ENCODE data around the gene ANP32E. TPM values are rescaled to one million over a fixed set of nuclear protein-coding genes. Genes with fewer than 3 reads are reported as not detected.
"Not testable (repeated sequence)": the region's sequence is repeated elsewhere in the genome, so short reads cannot be mapped to it uniquely, and the experiment has no call there.

ANP32E gene
- total RNA-seq, 1 experiment from 2014 or later, result 77.4 TPM

DNA sequence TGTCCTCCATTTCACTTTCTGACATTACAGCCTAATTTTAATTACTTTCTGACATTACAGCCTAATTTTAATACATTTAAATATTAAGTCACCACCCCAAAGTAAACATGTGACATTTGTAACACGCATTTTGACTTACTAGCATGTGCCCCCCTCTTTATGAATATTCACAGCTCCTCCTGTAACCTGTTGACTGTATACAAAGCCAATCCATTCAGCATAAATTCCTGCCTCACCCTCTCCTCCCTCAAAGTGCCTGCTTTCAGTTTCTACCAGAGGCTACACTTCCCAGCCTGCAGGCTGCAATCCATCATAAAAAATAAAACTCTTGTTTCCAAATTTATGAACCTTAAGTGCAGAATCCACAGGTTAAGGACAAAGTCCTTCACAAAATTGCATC lies 39.5 kb downstream of the ANP32E start:
- Histone ChIP-seq H3K4me2 (ENCODE audit: low read depth, low read length, poor library complexity, severe bottlenecking) (no peak overlapping the region), H3K4me3 (ENCODE audit: low read length) (no peak overlapping the region), H3K9me2 (replicated peaks; ENCODE audit: insufficient read depth, low read length) (no peaks in the 10 kb centered on the region), H3K9ac (ENCODE audit: low read length) (no peak overlapping the region), H3K4me1 (ENCODE audit: low read length) (no peaks in the 10 kb centered on the region), H4K20me1 (ENCODE audit: insufficient read depth, low read depth, low read length) (no peaks in the 10 kb centered on the region), H3K27ac (ENCODE audit: low read length) (no peak overlapping the region), H3K79me2 (ENCODE audit: low read length) (no peaks in the 10 kb centered on the region), H3K9me3 (ENCODE audit: low read length) (no peaks in the 10 kb centered on the region), H3K36me3 (ENCODE audit: insufficient read depth, low read length) (no peaks in the 10 kb centered on the region), H2AFZ (ENCODE audit: low read length) (no peak overlapping the region), H3K27me3 (ENCODE audit: low read length) (no peaks in the 10 kb centered on the region)
- no peak for DNase-seq

DNA sequence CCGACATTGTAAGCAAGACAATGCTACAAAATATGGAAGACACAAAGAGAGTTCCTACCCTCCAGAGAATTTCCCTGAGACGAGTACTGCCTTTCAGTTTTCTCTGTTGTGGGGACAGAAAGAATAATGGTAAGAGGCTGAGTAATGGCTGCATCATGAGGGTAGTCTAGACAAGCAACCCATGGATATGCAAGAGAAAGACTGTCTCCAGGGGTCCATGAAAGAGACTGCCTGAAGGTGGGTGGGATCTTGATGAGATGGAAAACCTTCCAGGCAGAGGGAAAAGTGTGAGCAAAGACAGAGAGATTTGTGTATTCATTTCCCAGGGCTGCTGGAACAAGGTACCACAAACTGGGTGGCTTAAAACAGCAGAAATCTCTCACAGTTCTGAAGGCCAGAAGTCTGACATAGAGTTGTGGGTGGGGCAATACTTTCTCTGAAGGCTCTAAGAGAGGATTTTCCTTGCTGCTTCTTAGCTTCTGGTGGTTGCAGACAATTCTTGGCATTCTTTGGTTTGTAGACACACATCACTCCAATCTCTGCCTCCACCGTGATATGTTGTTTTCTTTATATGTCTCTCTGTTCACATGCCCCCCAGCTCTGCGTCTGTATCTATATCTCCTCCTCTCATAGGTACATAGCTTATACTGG lies 41.4 kb downstream of the ANP32E start:
- no peak overlapping the region for H3K27ac ChIP-seq (ENCODE audit: low read length)
- H3K9me3 ChIP-seq (ENCODE audit: low read length), result no peaks in the 10 kb centered on the region
- H3K4me1 ChIP-seq (ENCODE audit: low read length), result no peaks in the 10 kb centered on the region
- no peak overlapping the region for H3K4me3 ChIP-seq (ENCODE audit: low read length)
- no peak overlapping the region for H2AFZ ChIP-seq (ENCODE audit: low read length)
- no peak overlapping the region for H3K9ac ChIP-seq (ENCODE audit: low read length)
- H3K4me2 ChIP-seq (ENCODE audit: low read depth, low read length, poor library complexity, severe bottlenecking), result no peak overlapping the region
- H3K79me2 ChIP-seq (ENCODE audit: low read length), result no peaks in the 10 kb centered on the region
- DNase-seq, result no peak
- no peaks in the 10 kb centered on the region for H3K36me3 ChIP-seq (ENCODE audit: insufficient read depth, low read length)
- no peaks in the 10 kb centered on the region for H4K20me1 ChIP-seq (ENCODE audit: insufficient read depth, low read depth, low read length)
- no peaks in the 10 kb centered on the region for H3K9me2 ChIP-seq (replicated peaks; ENCODE audit: insufficient read depth, low read length)
- H3K27me3 ChIP-seq (ENCODE audit: low read length), result no peaks in the 10 kb centered on the region

DNA sequence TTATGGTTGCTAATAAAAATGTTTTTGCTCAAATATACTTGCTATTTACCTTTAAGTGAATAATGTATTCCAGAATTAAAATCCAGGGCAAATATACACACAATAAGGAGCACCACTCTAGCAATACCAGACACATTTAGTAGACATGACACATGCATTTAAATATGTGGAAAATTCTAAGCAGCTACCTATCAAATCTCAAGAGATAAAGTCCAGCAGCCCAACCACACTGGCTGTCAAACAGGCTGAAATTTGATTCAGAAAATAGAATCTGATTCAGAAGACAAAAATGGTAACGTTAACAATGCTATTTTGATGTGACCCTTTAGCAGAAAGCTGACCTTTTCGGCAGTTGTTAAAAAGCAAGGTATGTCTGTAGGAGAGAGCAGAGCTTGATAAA lies 43.9 kb downstream of the ANP32E start:
- Histone ChIP-seq H3K4me2 (ENCODE audit: low read depth, low read length, poor library complexity, severe bottlenecking) (no peak overlapping the region), H3K9me2 (replicated peaks; ENCODE audit: insufficient read depth, low read length) (no peaks in the 10 kb centered on the region), H3K27me3 (ENCODE audit: low read length) (no peaks in the 10 kb centered on the region), H3K4me3 (ENCODE audit: low read length) (no peak overlapping the region), H3K9me3 (ENCODE audit: low read length) (no peaks in the 10 kb centered on the region), H4K20me1 (ENCODE audit: insufficient read depth, low read depth, low read length) (no peaks in the 10 kb centered on the region), H3K27ac (ENCODE audit: low read length) (no peak overlapping the region), H2AFZ (ENCODE audit: low read length) (no peak overlapping the region), H3K9ac (ENCODE audit: low read length) (no peak overlapping the region), H3K79me2 (ENCODE audit: low read length) (no peaks in the 10 kb centered on the region), H3K4me1 (ENCODE audit: low read length) (no peaks in the 10 kb centered on the region), H3K36me3 (ENCODE audit: insufficient read depth, low read length) (no peaks in the 10 kb centered on the region)
- no peak for DNase-seq

DNA sequence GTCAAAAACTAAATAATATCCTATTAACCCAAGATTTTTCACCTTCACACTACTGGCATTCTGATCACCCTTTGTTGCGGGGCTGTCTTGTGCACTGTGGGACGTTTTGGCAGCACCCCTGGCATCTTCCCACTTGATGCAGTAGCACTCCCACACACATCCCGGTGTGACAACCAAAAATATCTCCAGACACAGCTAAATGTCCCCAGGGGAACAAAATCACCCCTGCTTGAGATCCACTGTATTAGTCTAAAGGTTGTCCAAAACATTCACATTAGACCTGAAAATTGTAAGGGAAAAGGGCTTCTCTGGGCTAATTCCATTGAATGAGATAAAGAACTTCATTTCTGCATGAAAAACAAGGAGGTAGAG lies 48.4 kb downstream of the ANP32E start:
- no peaks in the 10 kb centered on the region for H3K36me3 ChIP-seq (ENCODE audit: insufficient read depth, low read length)
- no peak overlapping the region for H3K9ac ChIP-seq (ENCODE audit: low read length)
- no peaks in the 10 kb centered on the region for H3K9me3 ChIP-seq (ENCODE audit: low read length)
- H3K4me1 ChIP-seq (ENCODE audit: low read length), result no peaks in the 10 kb centered on the region
- no peak for DNase-seq
- H3K4me2 ChIP-seq (ENCODE audit: low read depth, low read length, poor library complexity, severe bottlenecking), result no peak overlapping the region
- H2AFZ ChIP-seq (ENCODE audit: low read length), result no peak overlapping the region
- no peaks in the 10 kb centered on the region for H3K9me2 ChIP-seq (replicated peaks; ENCODE audit: insufficient read depth, low read length)
- H3K27ac ChIP-seq (ENCODE audit: low read length), result no peak overlapping the region
- no peaks in the 10 kb centered on the region for H3K79me2 ChIP-seq (ENCODE audit: low read length)
- H3K27me3 ChIP-seq (ENCODE audit: low read length), result no peaks in the 10 kb centered on the region
- H3K4me3 ChIP-seq (ENCODE audit: low read length), result no peak overlapping the region
- no peaks in the 10 kb centered on the region for H4K20me1 ChIP-seq (ENCODE audit: insufficient read depth, low read depth, low read length)

DNA sequence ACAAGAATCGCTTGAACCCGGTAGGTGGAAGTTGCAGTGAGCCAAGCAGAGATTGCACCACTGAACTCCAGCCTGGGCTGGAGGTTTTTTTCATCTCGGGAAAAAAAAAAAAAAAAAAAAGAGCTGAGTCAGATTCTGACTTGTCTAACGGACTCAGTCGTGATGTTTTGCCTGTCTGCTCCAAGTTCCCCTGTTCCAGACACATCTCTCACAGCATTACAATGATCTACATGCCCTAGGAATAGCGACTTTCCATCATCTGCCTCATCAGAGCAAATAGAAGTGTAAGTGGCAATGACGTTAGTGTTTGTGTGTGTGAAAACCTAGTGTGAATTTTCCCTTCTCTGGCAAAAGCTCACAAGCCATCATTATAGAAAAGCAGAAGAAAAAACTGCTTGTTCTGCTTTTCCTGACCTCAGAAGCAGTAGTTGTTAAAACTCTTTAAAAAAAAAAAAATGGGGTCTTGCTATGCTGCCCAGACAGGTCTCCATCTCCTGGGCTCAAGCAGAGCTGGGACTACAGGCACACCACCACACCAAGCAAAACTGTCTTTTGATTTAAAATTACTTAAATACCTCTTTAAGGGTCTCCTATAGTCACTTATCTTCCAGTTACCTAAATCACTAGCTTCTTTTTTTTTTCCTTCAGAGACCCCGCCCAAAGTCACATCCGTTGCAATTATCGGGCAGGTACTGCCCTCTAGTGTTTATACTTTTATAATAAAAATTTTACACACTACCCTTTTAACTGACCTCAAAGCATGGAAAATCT lies 48.9 kb downstream of the ANP32E start:
- no peak overlapping the region for H3K4me3 ChIP-seq (ENCODE audit: low read length)

DNA sequence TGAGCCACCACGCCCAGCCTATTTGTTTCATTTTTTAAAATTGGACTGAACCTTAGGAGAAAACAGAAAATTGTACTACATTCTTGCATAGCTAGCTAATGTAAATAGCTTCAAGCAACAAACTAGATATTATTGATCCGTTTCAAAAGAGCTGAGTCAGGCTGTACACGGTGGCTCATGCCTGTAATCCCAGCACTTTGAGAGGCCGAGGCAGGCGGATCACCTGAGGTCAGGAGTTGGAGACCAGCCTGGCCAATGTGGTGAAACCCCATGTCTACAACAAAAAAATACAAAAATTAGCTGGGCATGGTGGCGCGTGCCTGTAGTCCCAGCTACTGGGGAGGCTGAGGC lies 49.5 kb downstream of the ANP32E start:
- DNase-seq; H3K4me1 ChIP-seq (ENCODE audit: low read length); H3K9ac ChIP-seq (ENCODE audit: low read length); H3K27me3 ChIP-seq (ENCODE audit: low read length); H3K27ac ChIP-seq (ENCODE audit: low read length); H3K4me3 ChIP-seq (ENCODE audit: low read length); H3K9me3 ChIP-seq (ENCODE audit: low read length); H2AFZ ChIP-seq (ENCODE audit: low read length); H3K4me2 ChIP-seq (ENCODE audit: low read depth, low read length, poor library complexity, severe bottlenecking); H3K79me2 ChIP-seq (ENCODE audit: low read length); H3K9me2 ChIP-seq (replicated peaks; ENCODE audit: insufficient read depth, low read length); H3K36me3 ChIP-seq (ENCODE audit: insufficient read depth, low read length); H4K20me1 ChIP-seq (ENCODE audit: insufficient read depth, low read depth, low read length): not testable (repeated sequence)

More for the DNA sequence above, 48.9 kb downstream of the ANP32E start:
- H4K20me1 ChIP-seq (ENCODE audit: insufficient read depth, low read depth, low read length), result no peaks in the 10 kb centered on the region
- no peak overlapping the region for H3K9ac ChIP-seq (ENCODE audit: low read length)
- H3K4me2 ChIP-seq (ENCODE audit: low read depth, low read length, poor library complexity, severe bottlenecking), result no peak overlapping the region
- no peaks in the 10 kb centered on the region for H3K9me2 ChIP-seq (replicated peaks; ENCODE audit: insufficient read depth, low read length)
- no peak overlapping the region for H3K27ac ChIP-seq (ENCODE audit: low read length)
- no peaks in the 10 kb centered on the region for H3K4me1 ChIP-seq (ENCODE audit: low read length)
- peak; percentile 88 for DNase-seq
- no peaks in the 10 kb centered on the region for H3K27me3 ChIP-seq (ENCODE audit: low read length)
- H3K9me3 ChIP-seq (ENCODE audit: low read length), result no peaks in the 10 kb centered on the region
- no peak overlapping the region for H2AFZ ChIP-seq (ENCODE audit: low read length)
- no peaks in the 10 kb centered on the region for H3K79me2 ChIP-seq (ENCODE audit: low read length)
- no peaks in the 10 kb centered on the region for H3K36me3 ChIP-seq (ENCODE audit: insufficient read depth, low read length)

DNA sequence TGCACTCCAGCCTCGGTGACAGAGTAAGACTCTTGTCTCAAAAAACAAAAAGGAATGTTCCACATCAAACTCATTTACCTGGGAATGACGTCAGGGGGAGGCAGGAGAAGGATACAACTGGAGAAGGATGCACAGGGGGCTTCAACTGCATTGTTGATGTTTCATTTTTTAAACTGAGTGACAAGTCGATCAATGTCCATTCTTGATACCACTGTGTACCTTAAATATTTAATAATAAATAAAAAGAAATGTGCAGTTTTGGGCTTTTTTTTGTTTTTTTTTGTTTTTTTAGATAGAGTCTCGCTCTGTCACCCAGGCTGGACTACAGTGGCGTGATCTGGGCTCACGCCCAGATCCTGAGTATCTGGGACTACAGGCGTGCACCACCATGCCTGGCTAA lies 50.4 kb downstream of the ANP32E start:
- no peak overlapping the region for H3K9ac ChIP-seq (ENCODE audit: low read length)
- H3K4me3 ChIP-seq (ENCODE audit: low read length), result no peak overlapping the region
- no peaks in the 10 kb centered on the region for H3K4me1 ChIP-seq (ENCODE audit: low read length)
- H3K27me3 ChIP-seq (ENCODE audit: low read length), result no peaks in the 10 kb centered on the region
- no peak for DNase-seq
- no peak overlapping the region for H3K4me2 ChIP-seq (ENCODE audit: low read depth, low read length, poor library complexity, severe bottlenecking)
- H3K27ac ChIP-seq (ENCODE audit: low read length), result no peak overlapping the region
- no peaks in the 10 kb centered on the region for H4K20me1 ChIP-seq (ENCODE audit: insufficient read depth, low read depth, low read length)
- H3K36me3 ChIP-seq (ENCODE audit: insufficient read depth, low read length), result no peaks in the 10 kb centered on the region
- no peaks in the 10 kb centered on the region for H3K9me3 ChIP-seq (ENCODE audit: low read length)
- no peaks in the 10 kb centered on the region for H3K9me2 ChIP-seq (replicated peaks; ENCODE audit: insufficient read depth, low read length)
- H2AFZ ChIP-seq (ENCODE audit: low read length), result no peak overlapping the region
- no peaks in the 10 kb centered on the region for H3K79me2 ChIP-seq (ENCODE audit: low read length)

- Histone ChIP-seq H3K9ac (ENCODE audit: low read length) (no peak overlapping the region), H3K4me2 (ENCODE audit: low read depth, low read length, poor library complexity, severe bottlenecking) (no peak overlapping the region), H3K79me2 (ENCODE audit: low read length) (no peaks in the 10 kb centered on the region), H4K20me1 (ENCODE audit: insufficient read depth, low read depth, low read length) (no peaks in the 10 kb centered on the region), H3K9me3 (ENCODE audit: low read length) (no peaks in the 10 kb centered on the region), H3K4me1 (ENCODE audit: low read length) (no peaks in the 10 kb centered on the region), H3K27me3 (ENCODE audit: low read length) (no peaks in the 10 kb centered on the region), H2AFZ (ENCODE audit: low read length) (no peak overlapping the region), H3K36me3 (ENCODE audit: insufficient read depth, low read length) (no peaks in the 10 kb centered on the region), H3K4me3 (ENCODE audit: low read length) (no peak overlapping the region), H3K27ac (ENCODE audit: low read length) (no peak overlapping the region), H3K9me2 (replicated peaks; ENCODE audit: insufficient read depth, low read length) (no peaks in the 10 kb centered on the region)
- DNase-seq, result no peak
Measured at GRCh38 chr1:150183061-150183460, 52.9 kb downstream of the ANP32E start.

All from Karpas-422 (cell line).